ENCODE measurements around the gene RAPGEF1.

GRCh38 chr9:131709771-131710431, 30.0 kb downstream of the RAPGEF1 start:
- TF ChIP-seq, protein P1, sequence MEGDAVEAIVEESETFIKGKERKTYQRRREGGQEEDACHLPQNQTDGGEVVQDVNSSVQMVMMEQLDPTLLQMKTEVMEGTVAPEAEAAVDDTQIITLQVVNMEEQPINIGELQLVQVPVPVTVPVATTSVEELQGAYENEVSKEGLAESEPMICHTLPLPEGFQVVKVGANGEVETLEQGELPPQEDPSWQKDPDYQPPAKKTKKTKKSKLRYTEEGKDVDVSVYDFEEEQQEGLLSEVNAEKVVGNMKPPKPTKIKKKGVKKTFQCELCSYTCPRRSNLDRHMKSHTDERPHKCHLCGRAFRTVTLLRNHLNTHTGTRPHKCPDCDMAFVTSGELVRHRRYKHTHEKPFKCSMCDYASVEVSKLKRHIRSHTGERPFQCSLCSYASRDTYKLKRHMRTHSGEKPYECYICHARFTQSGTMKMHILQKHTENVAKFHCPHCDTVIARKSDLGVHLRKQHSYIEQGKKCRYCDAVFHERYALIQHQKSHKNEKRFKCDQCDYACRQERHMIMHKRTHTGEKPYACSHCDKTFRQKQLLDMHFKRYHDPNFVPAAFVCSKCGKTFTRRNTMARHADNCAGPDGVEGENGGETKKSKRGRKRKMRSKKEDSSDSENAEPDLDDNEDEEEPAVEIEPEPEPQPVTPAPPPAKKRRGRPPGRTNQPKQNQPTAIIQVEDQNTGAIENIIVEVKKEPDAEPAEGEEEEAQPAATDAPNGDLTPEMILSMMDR (conservative IDR thresholded peaks at IDR 0.05; ENCODE audit: low read length) = no peak
- no peak for TF ChIP-seq EZH2phosphoT487 (IDR thresholded peaks at IDR 0.05; ENCODE audit: borderline replicate concordance, low read depth, low read length)
